ENCODE results near the gene CUL4B. TPM values are rescaled to one million over a fixed set of nuclear protein-coding genes. Genes with fewer than 3 reads are reported as not detected.
"Not testable (repeated sequence)": the region's sequence is repeated elsewhere in the genome, so short reads cannot be mapped to it uniquely, and the experiment has no call there.

The CUL4B gene
- total RNA-seq (10 to 100 TPM; 59.9 to 64.7 TPM), polyA plus RNA-seq (10 to 100 TPM; 23.6 to 27.9 (median 23.9) TPM), total RNA-seq (33.1 to 132 (median 73.8) reads per million in 6 experiments)

- Mint-ChIP-seq H3K4me3 (peak within 1 kb of the TSS; percentile 93 to 100 (median 97)), H3K27me3 (no peaks in the 10 kb centered on the region), H3K36me3 (peaks cover 0 to 14% (median 0%) of the 10 kb centered on the region in 3 donors), H3K4me1 (peaks cover 4 to 35% (median 19%) of the 10 kb centered on the region in 4 donors), H3K9me3 (no peaks in the 10 kb centered on the region), H3K27ac (peak within 1 kb of the TSS; percentile 93 to 99 (median 98))
- DNase-seq, result peak; percentile 78 to 97 (median 90)
- peak; percentile 84 to 91 for ATAC-seq
- POLR2A ChIA-PET, result interaction anchor here (0.6 to 3.9 kb wide), 18 partner anchors 8 to 1150 kb away, joined by 3 to 111 read pairs (median 4); partner anchors contain the start of genes C1GALT1C1 and MCTS1
Observed at GRCh38 chrX:120560842-120561633, at the start of gene CUL4B. CUL4B (minus strand) TSS chrX:120560962; CDS start chrX:120560638, 324 bp downstream.

DNA sequence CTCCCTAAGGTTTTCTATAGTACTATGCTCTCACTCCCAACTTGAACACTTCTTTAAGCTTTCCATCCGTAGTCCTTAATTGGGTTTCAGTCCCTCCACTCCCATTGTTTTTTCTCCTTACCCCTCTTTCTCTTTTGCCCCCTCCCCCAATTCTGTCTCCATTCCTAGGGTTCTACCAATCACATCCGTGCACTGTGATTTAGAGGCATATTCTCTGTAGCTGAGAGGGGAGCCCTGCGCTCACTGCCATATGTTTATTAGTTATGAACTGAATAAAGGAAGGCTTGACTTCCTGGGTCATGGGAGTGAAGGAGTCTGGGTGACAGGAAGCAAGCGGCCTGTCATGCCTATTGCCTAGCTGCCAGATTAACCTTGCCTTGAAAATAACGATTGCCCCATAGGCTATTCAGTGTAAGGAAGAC is 43.6 kb upstream of the CUL4B start:
- POLR2A ChIA-PET, result interaction anchor here (0.6 to 4.2 kb wide), 19 partner anchors 20 to 1096 kb away, joined by 3 to 111 read pairs (median 3); partner anchors contain the start of genes C1GALT1C1, CUL4B and ZBTB33
- H3K4me3 Mint-ChIP-seq, result peak overlapping the region; percentile 90 to 99 (median 96)
- peaks cover 0 to 24% (median 4%) of the 10 kb centered on the region in 3 donors for H3K36me3 Mint-ChIP-seq
- peaks cover 4 to 15% (median 9%) of the 10 kb centered on the region in 4 donors for H3K4me1 Mint-ChIP-seq
- peak; percentile 72 for ATAC-seq
- H3K27me3 Mint-ChIP-seq, result no peaks in the 10 kb centered on the region
- H3K27ac Mint-ChIP-seq, result peak overlapping the region; percentile 95 to 99 (median 98)
- DNase-seq, result peak in 8 of 10 donors; percentile 1 to 66 (median 30)
- no peaks in the 10 kb centered on the region for H3K9me3 Mint-ChIP-seq

- H3K9me3 Mint-ChIP-seq, result no peaks in the 10 kb centered on the region
- ATAC-seq (peak; percentile 93), DNase-seq (peak; percentile 57 to 89 (median 77))
- peak within 1 kb of the TSS; percentile 95 to 99 (median 98) for H3K27ac Mint-ChIP-seq
- peaks cover 0 to 18% (median 4%) of the 10 kb centered on the region in 3 donors for H3K36me3 Mint-ChIP-seq
- peaks cover 4 to 15% (median 9%) of the 10 kb centered on the region in 4 donors for H3K4me1 Mint-ChIP-seq
- POLR2A ChIA-PET, result interaction anchor here (0.6 to 4.2 kb wide), 20 partner anchors 20 to 1096 kb away, joined by 3 to 111 read pairs (median 3); partner anchors contain the start of genes C1GALT1C1, CUL4B and ZBTB33
- H3K4me3 Mint-ChIP-seq, result peak within 1 kb of the TSS; percentile 90 to 99 (median 96)
- H3K27me3 Mint-ChIP-seq, result no peaks in the 10 kb centered on the region
Observed at GRCh38 chrX:120603707-120604360, 43.1 kb upstream of the CUL4B start, which contains the start of gene MCTS1. MCTS1 (plus strand) TSS chrX:120604101; CDS start chrX:120604237, 136 bp downstream.

GRCh38 chrX:120585702-120586101 is 24.9 kb upstream of the CUL4B start:
- POLR2A ChIA-PET, result no interaction called here
- Mint-ChIP-seq H3K4me1 (peaks cover 0 to 2% (median 0%) of the 10 kb centered on the region in 4 donors), H3K27ac (no peak overlapping the region), H3K27me3 (peaks cover 0 to 7% (median 0%) of the 10 kb centered on the region in 5 donors), H3K9me3 (peaks cover 0 to 2% (median 0%) of the 10 kb centered on the region in 9 donors), H3K36me3 (no peaks in the 10 kb centered on the region), H3K4me3 (no peak overlapping the region)
- DNase-seq (no peak), ATAC-seq (no peak)

- no peak for ATAC-seq
- Mint-ChIP-seq H3K9me3 (peaks cover 0 to 2% (median 0%) of the 10 kb centered on the region in 9 donors), H3K4me1 (peaks cover 4 to 12% (median 7%) of the 10 kb centered on the region in 4 donors), H3K27me3 (no peaks in the 10 kb centered on the region), H3K36me3 (no peaks in the 10 kb centered on the region), H3K4me3 (no peak overlapping the region), H3K27ac (no peak overlapping the region)
- DNase-seq, result no peak
- POLR2A ChIA-PET, result interaction anchor here (1.0 kb wide), 1 partner anchor 14 kb away, joined by 3 read pairs; the partner anchor contains the start of gene CUL4B
Observed at GRCh38 chrX:120575379-120576114, 14.8 kb upstream of the CUL4B start.

- H3K4me3 Mint-ChIP-seq, H3K9me3 Mint-ChIP-seq, H3K36me3 Mint-ChIP-seq, ATAC-seq, DNase-seq, POLR2A ChIA-PET, H3K27ac Mint-ChIP-seq, H3K27me3 Mint-ChIP-seq: not testable (repeated sequence)
- peaks cover 4 to 12% (median 6%) of the 10 kb centered on the region in 4 donors for H3K4me1 Mint-ChIP-seq
Observed at GRCh38 chrX:120573806-120574205, 13.0 kb upstream of the CUL4B start.

GRCh38 chrX:120570011-120570600 is 9.3 kb upstream of the CUL4B start:
- Mint-ChIP-seq H3K9me3 (peaks cover 0 to 2% (median 0%) of the 10 kb centered on the region in 9 donors), H3K4me3 (no peak overlapping the region), H3K36me3 (no peaks in the 10 kb centered on the region), H3K27me3 (no peaks in the 10 kb centered on the region), H3K4me1 (peaks cover 4 to 12% (median 6%) of the 10 kb centered on the region in 4 donors), H3K27ac (no peak overlapping the region)
- ATAC-seq, result no peak
- POLR2A ChIA-PET, result no interaction called here
- no peak for DNase-seq

DNA sequence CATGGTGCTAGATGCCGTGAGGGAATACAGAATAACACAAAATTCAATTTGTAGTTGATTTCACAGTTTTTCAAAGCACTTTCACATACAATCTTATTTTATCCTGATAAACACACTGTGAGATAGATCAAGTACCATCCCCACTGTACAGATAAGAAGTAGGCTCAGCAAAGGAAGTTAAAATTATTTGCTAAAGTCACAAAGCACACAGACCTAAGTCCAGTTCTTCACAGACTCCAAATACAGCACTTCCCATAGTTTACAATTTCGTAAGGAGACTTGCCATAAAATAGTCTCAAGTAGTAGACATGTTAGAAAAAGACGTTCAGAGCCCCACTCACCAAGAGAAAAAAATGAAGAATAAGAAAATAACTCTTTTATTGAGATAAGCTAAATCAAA is 7.8 kb upstream of the CUL4B start:
- H3K9me3 Mint-ChIP-seq, result peaks cover 0 to 2% (median 0%) of the 10 kb centered on the region in 9 donors
- no peaks in the 10 kb centered on the region for H3K27me3 Mint-ChIP-seq
- no peak overlapping the region for H3K4me3 Mint-ChIP-seq
- H3K4me1 Mint-ChIP-seq, result peaks cover 4 to 12% (median 6%) of the 10 kb centered on the region in 4 donors
- peak overlapping the region in 1 of 10 donors; percentile 48 for H3K27ac Mint-ChIP-seq
- POLR2A ChIA-PET, result no interaction called here
- DNase-seq (no peak), ATAC-seq (no peak)
- H3K36me3 Mint-ChIP-seq, result no peaks in the 10 kb centered on the region

DNA sequence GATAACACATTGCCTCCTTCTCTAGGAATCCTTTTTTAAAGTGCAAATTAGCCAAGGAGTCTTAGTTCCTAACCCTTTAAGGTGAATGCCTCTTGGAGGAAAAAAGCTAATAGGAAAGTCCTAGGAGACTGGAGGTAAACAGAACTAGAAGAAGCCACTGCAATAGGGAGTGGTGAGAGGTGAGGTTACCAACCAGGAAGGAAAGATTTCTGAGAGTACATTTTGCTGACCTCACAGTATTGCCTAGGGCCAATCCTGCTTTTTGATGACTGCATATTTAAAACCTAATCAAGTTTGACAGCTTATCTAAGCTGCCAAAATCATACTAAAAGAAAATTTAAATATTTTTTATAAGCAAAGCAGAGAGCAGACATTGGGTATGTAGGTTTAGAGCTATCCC is 7.3 kb upstream of the CUL4B start:
- Mint-ChIP-seq H3K36me3 (no peaks in the 10 kb centered on the region), H3K27ac (peak overlapping the region in 1 of 10 donors; percentile 58)
- POLR2A ChIA-PET, result interaction anchor here (1.3 kb wide), 1 partner anchor 36 kb away, joined by 4 read pairs; the partner anchor contains the start of gene MCTS1

DNA sequence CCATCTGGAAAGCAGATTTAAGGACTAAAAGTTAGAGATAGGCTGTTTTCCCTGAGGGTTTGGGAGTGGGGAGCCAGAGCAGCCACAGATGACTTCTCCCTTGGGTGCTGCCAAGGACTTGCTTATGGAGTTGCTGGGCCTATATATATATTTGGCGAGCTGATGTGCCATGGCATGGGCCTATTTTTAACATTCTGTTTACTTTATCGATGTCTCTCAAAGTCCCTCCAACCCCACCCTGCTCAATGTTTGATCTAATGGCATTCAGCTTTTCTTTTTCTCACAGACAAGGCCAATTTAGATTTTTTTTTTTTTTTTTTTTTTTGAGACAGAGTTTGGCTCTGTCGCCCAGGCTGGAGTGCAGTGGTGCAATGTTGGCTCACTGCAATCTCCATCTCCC is 6.1 kb upstream of the CUL4B start:
- Mint-ChIP-seq H3K4me3 (no peak overlapping the region), H3K27ac (no peak overlapping the region), H3K27me3 (no peaks in the 10 kb centered on the region), H3K9me3 (peaks cover 0 to 2% (median 0%) of the 10 kb centered on the region in 9 donors), H3K36me3 (no peaks in the 10 kb centered on the region), H3K4me1 (peaks cover 5 to 21% (median 13%) of the 10 kb centered on the region in 4 donors)
- ATAC-seq, result no peak
- POLR2A ChIA-PET, result interaction anchor here (1.3 kb wide), 1 partner anchor 37 kb away, joined by 4 read pairs; the partner anchor contains the start of gene MCTS1
- DNase-seq, result no peak

More for the DNA sequence above, 7.3 kb upstream of the CUL4B start:
- H3K4me3 Mint-ChIP-seq, result no peak overlapping the region
- no peaks in the 10 kb centered on the region for H3K27me3 Mint-ChIP-seq
- H3K4me1 Mint-ChIP-seq, result peaks cover 4 to 12% (median 6%) of the 10 kb centered on the region in 4 donors
- H3K9me3 Mint-ChIP-seq, result peaks cover 0 to 2% (median 0%) of the 10 kb centered on the region in 9 donors
- no peak for DNase-seq
- ATAC-seq, result no peak

GRCh38 chrX:120564925-120565324 is 4.2 kb upstream of the CUL4B start:
- Mint-ChIP-seq H3K4me3 (no peak overlapping the region), H3K9me3 (no peaks in the 10 kb centered on the region), H3K27ac (no peak overlapping the region), H3K36me3 (no peaks in the 10 kb centered on the region), H3K27me3 (no peaks in the 10 kb centered on the region), H3K4me1 (peaks cover 4 to 15% (median 10%) of the 10 kb centered on the region in 4 donors)
- ATAC-seq, result no peak
- POLR2A ChIA-PET, result interaction anchor here (1.4 kb wide), 1 partner anchor 39 kb away, joined by 3 read pairs; the partner anchor contains the start of gene MCTS1
- no peak for DNase-seq
